ENCODE data around the gene GGT6.
"Not testable (repeated sequence)": the region's sequence is repeated elsewhere in the genome, so short reads cannot be mapped to it uniquely, and the experiment has no call there.

The GGT6 gene

DNA sequence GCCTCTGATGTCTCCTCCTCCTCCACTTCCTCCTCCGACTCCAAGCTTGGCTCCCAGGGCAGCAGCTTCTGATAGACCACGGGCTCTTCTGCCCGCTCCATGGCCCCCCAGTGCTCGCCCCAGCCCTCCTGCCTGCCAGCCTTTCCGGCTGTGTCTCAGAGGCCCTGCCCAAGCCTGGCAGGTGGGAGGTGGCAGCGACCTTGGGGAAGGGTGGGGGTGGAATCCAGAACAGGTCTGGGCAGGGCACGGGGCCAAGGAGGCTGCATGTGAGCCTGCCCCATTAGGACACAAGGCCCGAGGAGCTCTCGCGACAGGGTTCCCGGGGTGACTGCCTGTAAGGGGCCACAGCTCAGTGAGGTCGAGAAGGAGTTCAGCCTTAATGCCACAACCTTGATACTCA, at the start of gene GGT6:
TSS of gene GGT6 (minus strand) at position 157 of the 400 bp plus-strand sequence. CDS start at position 101, 56 bp downstream.
- no peak for DNase-seq

DNA sequence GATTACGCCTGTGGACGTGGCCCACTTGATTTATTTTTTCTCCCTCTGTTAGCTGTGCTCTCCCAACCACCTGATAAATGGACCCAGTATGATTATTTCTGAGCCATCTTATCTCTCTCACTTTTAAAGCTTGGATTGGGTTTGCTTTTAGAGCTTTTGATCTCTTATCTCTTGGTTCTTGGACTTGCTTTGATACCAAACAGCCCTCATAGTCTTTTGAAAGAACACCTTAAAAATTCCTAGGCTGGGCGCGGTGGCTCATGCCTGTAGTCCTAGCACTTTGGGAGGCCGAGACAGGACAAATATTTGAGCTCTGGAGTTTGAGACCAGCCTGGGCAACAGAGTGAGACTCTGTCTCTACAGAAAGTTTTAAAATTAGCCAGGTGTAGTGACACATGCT, 49.8 kb upstream of the GGT6 start:
- DNase-seq = no peak

- DNase-seq = no peak
These were observed 49.4 kb upstream of the GGT6 start for GRCh38 chr17:4609761-4610160.

DNA sequence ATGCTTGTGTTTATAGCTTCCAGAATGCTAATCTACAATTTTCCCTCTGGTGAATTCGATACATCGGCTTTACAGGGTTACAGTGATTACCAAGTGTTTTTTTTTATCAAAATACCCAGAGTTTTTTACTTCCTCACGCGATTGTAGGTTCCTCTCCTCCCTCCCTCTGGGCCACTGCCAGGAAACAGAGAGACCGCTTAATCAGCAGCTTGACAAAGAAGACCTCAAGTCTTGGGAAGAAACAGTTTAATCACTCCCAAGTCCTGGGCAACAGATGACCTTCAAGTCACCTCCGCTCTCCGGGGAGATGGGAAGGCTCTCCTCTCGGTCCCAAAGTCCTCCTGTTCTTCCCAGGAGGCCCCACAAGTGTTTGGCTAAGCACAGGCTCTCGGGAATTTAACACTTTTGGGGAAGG, 47.4 kb upstream of the GGT6 start:
- DNase-seq = no peak

- DNase-seq = no peak
These were observed 46.9 kb upstream of the GGT6 start for GRCh38 chr17:4607261-4607741.

DNA sequence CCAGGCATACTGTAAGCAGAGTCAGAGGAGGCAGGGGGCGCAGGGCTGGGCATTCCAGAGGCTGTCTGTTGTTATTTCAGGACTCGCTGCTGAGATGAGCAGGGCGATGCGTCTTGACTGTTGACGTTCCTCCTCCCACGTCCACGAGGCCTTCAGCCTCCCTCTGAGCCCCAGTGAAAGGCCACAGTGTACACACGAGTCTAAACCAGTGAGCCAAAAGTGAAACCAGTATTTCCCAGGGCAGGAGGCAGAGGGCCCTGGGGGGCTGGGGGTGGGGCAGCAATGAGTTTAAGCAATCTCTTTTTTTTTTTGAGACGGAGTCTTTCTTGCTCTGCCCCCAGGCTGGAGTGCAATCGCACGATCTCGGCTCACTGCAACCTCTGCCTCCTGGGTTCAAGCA, 45.4 kb upstream of the GGT6 start:
- DNase-seq = no peak

DNA sequence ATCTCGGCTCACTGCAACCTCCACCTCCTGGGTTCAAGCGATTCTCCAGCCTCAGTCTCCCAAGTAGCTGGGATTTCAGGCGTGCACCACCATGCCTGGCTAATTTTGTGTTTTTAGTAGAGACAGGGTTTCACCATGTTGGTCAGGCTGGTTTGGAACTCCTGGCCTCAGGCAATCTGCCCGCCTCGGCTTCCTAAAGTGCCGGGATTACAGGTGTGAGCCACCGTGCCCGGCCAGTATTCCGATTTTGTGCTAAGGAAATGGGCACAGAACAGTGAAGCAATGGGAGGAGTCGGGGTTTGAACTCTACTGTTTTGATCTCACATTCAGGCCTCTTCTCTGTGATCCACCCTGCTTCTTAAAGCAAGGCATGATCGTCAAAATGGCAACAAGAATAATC, 44.4 kb upstream of the GGT6 start:
- DNase-seq = not testable (repeated sequence)

- peak; percentile 21 for DNase-seq
These were observed 43.8 kb upstream of the GGT6 start for GRCh38 chr17:4604111-4604644.

DNA sequence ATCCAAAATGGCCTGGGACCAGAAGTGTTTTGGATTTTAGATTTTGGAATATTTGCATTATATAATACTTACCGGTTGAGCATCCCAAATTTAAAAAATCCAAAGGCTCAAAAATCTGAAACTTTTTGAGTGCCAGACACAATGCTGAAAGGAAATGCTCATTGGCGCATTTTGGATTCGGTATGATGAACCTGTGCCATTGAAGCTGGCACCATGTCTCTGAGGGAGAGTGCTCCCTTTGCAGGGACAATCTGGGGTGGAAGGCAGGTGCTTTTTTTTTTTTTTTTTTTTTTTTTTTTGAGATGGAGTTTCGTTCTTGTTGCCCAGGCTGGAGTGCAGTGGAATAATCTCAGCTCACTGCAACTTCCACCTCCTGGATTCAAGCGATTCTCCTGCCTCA, 41.7 kb upstream of the GGT6 start:
- DNase-seq = no peak

GRCh38 chr17:4601326-4601725, 40.9 kb upstream of the GGT6 start:
- no peak for DNase-seq

GRCh38 chr17:4600563-4600962, 40.2 kb upstream of the GGT6 start:
- DNase-seq = no peak

DNA sequence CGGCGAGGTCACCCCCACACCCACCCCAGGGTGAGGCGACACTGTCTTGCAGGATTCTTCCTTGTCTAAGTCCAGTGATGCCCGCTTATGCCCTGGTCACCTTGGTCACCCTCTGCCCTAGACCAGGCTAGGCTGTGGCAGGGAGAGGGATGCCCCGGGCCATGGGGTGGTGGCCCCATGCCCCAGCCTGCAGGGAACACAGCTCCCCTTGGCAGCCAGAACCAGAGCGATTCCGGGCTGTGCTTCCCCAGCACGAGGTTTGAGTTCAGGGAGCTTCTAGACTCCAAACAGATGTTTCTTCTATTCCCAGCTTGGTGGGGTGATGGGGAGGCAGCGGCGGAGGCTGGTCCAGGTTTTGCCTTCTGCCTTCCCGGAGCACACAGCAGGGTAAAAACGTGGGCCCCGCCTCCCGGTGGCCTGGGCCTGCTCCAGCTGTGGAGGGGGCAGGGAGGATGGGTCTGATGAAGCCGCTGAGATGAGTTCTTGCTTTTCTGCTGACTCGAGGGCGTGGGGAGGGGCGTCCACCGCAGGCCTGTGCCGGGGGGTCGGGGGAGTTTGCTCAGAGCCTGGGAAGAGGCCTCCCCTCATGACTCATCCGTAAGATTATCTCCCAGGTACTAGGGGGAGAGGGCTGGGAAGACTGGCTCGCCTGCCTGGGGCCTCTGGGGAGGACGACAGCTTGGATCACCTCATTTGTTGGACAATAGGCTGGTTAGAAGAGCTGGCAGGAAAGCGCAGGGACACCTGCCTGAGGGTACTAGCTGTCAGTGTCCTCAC, 39.3 kb upstream of the GGT6 start:
- DNase-seq = peak; percentile 41

- no peak for DNase-seq
These were observed 38.6 kb upstream of the GGT6 start for GRCh38 chr17:4598776-4599504.

GRCh38 chr17:4597975-4598374, 37.6 kb upstream of the GGT6 start:
- DNase-seq = no peak

- DNase-seq = no peak
These were observed 36.4 kb upstream of the GGT6 start for GRCh38 chr17:4596636-4597380.

- not testable (repeated sequence) for DNase-seq
These were observed 35.4 kb upstream of the GGT6 start for GRCh38 chr17:4595685-4596342.

DNA sequence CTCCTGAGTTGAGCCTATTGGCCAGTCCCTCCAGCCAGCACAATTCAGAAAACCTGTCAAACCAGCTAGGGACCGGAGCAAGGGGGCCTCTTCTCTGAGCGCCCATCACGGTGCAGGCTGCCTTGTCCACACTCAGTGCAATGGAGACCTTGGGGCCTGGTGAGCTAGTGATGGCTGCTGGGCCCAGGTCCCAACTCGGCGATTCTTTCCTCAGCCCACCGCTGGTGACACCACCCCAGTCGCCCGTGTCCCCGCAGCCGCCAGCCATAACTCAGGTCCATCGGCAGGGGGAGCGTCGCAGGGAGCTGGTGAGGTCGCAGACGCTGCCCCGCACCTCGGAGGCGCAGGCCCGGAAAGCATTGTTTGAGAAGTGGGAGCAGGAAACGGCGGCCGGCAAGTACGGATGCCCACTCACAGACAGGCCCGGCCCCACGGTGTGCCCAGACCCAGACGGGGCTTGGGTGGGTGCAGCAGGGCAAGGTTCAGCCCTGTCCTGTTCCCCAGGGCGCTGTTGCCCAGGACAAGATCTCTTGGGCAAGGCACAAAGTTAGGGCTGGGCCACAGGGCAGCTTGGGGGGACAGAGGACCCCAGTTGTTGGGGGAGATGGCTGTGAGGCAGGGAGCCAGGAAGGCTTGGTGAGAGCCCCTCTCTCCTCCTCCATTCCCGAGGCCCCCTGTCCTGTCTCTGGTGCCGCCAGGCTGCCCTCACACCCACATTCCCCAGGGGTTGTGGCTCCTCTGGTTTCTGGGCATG, 34.7 kb upstream of the GGT6 start:
- no peak for DNase-seq

DNA sequence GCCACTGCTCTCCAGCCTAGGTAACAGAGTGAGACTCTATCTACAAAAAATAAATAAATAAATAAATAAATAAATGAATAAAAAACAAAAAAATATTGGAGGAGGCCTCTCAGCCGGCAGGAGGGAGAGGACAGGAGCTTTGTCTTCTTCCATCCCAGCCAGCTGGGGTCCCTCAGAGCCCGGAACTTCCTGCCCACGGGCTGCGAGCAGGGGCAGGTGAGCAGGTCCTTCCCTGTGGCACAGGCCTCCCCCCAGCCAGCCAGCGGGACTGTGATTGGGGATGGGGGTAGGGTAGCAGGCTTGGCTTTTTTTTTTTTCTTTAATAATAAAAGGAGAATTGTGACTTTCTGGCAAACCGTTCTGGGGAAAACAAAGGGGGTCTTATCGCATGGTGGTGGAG, 34.0 kb upstream of the GGT6 start:
- no peak for DNase-seq

DNA sequence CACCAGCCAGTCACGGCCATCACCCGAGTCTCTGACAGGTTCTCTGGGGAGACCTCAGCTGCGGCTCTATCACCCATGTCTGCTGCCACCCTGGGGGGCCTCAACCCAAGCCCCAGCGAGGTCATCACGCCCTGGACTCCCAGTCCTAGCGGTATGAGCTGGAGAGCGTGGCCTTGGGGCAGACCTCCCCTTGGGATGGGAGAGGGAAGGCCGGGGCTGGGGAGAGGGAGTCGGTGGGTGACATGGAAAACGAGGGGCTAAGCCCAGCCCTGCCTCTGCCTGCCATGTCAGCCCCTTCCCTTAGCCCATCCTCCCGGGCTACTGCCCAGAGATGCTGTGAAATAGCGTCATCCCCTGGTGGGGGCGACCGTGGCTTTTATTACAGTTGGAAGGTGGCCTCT, 32.6 kb upstream of the GGT6 start:
- DNase-seq = no peak

DNA sequence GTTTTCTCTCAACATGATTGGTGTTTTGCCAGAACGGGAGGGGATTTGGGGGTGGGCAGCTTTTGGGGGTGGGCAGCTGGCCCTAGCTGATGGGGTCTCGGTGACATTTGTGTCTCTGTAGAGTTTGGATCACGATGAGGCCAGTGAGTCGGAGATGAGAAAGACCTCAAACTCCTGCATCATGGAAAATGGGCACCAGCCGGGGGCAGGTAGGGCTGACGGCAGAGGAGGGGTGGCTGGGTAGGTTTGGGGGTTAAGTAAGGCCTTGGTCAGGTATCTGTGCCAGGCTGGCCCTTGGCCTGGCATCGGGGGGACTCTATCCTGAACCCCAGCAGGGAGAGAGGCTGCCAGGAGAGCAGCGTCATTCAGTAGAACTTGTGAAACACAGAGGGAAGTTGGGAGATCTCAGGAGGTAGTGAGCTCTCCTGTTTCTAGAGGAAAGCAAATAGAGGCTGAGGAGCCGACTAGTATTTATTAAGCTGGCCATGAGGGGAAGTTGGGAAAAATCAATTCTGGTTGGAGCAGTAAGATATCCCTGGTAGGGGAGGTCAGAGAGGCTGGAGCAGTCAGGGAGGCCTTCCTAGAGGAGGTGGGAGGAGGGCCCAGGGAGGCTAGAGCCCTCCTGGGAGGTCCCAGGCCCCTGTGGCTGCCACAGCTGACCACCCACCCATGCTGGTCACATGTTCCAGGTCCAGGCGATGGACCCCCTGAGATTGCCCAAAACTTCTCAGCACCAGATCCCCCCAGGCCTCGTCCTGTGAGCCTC, 32.0 kb upstream of the GGT6 start:
- no peak for DNase-seq

- DNase-seq = no peak
These were observed 31.2 kb upstream of the GGT6 start for GRCh38 chr17:4591529-4591928.
